GM04504 (cell line): ENCODE measurements around the gene STOX2.
"Not testable (repeated sequence)": the region's sequence is repeated elsewhere in the genome, so short reads cannot be mapped to it uniquely, and the experiment has no call there.

ENCODE experiments used
- DNase-seq: peaks from one replicate; pipeline ENCODE4 v3.0.0-alpha.2; 2012; ENCODE audit warnings: low read depth

STOX2 gene

DNA sequence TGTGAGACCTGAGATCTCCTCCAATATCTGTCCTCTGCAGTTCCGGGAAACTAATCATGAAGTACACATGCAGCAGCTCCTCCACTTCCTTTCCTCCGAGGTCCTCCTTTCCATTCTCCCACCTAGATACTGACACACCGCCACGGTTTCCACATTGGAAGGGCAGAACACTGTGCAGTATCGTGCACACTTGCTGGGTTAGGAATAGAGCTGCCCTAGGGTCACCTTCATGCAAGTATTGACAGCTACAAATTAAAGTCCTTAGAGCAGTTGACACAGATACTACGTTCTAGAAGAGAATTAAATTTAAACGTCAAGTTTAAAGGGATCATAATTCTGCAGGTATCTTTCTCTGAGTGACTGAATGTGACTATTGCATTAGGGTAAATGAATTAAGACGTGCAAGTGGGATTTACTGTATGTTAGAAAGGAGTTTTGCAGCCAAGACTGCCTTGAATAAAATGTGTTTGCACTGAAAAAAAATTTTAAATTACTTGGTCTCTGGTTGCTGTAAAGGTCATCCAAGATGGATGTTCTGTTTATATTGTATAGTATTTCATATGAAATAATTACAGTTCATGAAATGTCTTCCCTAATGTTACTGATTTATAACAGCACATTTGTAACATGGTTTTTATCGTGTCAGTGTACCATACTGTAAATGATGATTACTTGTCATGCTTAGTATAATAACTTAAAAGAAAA, 117.7 kb downstream of the STOX2 start:
- no peak for DNase-seq

DNA sequence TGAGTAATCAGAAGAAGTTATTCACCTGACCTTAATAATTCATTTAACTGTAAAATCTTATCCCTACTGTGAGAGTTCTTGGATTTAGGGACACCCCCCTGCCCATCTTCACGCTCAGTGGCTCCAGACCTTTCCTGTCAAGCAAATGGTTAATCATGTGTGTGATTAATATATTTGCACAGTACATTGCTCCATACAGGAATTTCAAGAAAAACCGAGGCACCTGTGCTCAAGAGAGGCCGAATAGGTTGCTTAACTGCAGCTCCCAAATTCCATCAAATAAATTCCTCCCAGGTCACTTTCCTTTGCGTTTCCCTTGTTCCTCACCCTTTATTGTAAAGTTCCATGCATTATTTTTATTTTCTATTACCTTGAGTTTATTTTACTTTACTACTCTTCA, 119.5 kb downstream of the STOX2 start:
- DNase-seq = no peak

DNA sequence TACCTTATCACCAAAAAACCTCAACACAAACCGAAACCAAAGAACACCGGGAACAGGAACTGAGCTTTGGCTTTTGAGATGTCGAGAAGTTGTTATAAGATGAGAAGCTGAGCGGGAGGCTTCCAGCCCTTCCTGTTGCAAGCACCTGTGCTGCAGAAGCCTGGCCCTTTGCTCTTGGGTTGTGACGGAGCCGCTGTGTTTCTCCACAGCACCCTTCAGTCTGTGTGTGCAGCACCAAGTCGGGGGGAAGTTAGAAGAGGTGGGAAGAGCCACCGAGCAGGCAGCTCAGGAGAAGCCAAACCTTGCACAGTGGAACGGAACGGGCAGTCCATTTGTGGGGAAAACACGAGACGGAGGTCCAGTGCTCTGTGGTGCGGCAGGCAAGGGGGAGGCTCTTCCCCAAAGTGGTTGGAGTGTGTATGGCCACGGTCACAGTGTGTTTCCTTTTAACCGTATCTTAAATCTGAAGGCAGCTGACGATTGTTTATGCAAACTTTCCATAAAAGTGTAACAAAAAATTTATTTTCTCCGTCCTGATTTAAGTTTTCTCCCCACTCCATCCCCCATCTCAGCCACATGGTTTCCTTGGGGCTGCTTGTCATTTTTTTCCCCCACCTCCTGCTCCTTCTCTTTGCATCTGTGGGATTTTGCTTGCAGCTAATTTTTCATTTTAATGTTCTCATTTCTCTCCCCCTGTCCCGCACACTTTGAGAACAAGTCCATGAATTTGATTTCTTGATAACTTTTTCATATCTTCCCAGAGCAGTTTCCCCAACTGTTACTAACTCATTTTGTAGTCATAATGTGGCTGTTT, 123.7 kb downstream of the STOX2 start:
- DNase-seq = no peak

DNA sequence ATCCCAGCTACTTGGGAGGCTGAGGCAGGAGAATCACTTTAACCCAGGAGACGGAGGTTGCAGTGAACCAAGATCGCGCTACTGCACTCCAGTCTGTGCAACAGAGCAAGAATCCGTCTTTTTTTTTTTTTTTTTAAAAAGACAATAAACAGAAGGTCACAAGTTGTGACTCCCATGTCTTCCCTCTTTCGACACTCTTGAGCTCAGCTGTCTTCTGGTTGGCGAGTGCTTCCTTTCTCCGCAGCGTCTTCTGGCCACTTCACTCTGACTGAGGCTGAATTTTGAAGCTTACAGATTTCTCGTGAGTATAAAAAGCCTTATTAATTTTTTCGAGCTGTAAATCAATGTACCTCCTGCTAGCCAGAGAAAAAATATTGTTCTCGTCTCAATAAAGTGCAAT, 124.9 kb downstream of the STOX2 start:
- no peak for DNase-seq

DNA sequence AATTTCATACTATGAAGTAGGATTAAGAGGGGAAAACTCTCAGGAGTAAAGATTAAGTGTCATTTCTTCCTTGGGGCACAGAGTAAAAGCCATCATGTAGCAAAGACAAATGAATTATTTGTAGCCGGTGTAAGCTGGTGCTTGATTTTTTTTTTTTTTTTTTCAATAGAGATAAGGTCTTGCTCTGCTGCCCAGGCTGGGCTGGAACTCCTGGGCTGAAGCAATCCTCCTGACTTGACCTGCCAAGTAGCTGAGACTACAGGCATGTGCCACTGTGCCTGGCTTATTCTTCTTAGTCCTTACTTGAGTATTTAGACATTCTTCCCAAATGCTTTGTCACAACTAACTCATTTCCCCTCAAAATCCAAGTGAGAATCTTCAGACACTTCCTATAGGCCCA, 125.7 kb downstream of the STOX2 start:
- no peak for DNase-seq

DNA sequence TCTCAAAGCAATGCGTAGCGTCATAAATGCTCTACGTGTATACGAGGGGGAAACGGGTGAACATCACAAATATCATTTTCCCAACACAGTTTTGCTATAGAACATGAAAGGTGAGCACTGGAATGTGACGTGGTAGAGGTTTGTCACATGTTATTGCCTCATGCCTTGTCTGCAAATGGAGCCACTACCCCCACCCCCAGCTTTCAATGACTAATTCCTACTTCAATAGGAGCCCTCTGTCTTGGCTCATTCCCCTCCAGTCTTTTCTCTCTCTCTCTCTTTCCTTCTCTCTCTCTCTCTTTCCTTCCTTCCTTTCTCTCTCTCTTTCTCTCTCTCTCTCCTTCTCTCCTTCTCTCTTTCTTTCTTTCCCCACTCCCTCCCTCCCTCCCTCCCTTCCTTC, 127.0 kb downstream of the STOX2 start:
- DNase-seq = no peak

- DNase-seq = no peak
Measured at GRCh38 chr4:184039963-184040383, 134.9 kb downstream of the STOX2 start.

DNA sequence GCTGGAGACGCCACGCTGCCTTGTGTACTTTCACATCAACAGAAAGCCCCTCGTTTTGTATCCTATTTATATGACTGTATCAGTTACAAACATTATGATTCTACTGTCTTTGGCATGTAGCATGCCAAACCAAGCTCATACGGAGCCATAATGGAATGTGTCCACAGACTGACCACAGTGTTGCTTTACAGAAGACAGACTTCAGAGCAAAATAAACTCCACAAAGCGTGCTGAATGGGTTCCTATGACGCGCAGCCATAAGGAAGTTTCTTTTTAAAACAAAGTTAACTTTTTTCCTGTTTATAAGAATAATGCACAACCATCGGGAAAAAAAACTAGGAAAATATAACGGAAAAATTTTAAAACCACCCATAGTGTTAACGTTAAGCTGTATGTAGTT, 136.0 kb downstream of the STOX2 start:
- no peak for DNase-seq

DNA sequence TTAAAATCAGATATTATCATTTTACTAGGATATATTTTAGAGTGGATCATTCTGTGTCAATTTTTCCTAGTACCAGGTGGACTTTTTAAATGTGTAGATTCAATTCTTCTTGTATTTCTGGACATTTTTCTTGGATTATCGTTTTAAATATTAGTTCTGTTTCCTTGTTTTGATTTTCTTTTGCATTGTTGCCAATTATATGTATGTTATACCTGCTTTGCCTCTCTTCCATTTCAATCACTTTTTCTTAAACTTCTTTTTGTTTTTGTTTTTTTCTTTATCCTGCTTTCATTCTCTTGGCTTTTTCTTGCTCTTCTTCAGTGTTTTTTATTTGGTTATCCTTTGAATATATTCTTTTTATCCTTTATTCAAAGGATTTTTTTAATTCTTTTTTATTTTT, 141.0 kb downstream of the STOX2 start:
- no peak for DNase-seq

DNA sequence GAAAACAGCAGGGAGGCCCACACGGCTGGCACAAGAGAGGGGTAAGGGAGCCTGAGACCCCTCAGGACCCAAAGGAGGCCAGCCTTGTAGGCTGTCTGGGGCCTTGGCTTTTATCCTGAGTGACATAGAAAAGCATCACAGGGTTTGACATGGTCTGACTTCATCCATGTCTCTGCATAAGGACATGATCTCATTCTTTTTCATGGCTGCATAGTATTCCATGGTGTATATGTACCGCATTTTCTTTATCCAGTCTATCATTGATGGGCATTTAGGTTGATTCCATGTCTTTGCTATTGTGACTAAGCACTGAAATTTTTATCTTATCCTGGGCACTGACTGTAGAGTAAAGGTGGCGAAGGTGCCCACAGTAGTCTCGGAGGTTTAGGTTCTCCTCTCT, 146.2 kb downstream of the STOX2 start:
- DNase-seq = not testable (repeated sequence)

DNA sequence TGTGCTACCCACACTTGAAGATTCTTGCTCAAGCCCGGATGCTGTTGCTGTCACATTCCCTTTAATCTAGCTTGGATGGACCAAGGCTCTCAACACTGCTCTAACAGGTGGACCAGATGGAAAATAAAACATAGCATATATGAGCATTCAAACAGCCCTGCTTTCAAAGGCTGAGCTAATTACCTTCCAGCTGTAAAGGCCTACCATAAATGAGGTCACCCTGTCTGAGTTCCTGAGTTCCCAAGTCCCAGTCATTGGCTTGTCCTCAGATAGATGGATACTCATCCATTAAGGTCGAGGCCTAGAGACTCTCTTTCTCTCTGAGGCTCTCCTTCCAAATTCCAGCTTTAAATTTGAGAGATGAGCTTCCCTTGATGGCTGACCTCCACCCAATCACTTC, 147.5 kb downstream of the STOX2 start:
- no peak for DNase-seq

DNA sequence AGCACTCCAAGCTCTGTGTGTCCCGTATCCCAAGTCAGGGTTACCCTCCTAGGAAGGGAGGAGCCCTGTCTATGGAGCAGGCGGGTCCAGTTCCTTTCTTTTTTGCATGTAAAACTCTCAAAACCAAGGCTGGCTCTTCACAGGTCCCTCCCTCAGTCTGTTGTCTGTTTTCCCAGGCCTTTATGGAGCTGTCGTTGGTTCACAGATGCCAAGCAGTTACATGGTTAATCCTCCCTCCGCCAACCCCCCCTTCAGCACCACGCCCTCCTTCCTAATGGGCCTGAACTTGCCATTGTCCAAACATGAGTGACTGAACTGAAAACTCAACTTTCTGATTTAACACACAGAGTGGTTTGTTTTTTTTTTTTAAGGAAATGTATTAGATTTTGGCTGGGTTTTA, 148.3 kb downstream of the STOX2 start:
- no peak for DNase-seq

DNA sequence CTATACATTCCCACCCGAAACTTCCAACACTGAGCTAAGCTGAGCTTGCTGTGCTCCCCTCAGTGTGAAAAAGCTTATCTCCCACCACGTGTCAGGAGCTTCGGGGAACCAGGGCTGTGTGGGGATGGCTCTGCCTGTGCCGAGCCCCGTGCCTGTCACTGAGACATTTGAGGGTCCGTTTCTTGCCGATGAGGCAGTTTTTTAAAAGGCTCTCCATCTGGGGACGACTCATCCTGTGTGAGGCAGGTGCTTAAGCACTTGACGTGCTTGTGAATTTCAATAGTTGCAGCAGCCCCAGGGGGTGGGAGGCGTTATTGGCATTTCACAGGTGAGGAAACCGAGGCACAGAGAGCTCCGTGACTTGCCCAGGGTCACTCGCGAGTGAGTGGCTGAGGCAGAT, 151.8 kb downstream of the STOX2 start:
- DNase-seq = no peak

- no peak for DNase-seq
Measured at GRCh38 chr4:184058026-184058425, 152.9 kb downstream of the STOX2 start.

DNA sequence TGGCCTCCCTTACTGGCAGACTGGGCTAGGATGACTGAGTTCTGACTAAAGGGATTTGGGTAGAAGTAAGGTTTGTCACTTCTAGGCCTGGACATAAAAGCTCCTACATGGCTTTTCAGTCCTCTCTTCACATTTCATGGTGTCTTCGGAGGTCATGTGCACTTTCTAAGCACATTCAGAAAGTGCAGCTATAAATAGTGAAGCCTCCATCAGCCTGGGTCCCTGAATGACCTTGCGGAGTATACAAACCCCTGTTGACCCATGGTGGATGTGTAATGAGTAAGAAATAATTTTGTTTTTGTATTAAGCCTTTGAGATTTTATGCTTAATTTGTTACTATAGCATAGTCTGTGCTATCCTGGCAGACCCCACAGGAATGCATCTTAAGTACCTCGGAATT, 154.0 kb downstream of the STOX2 start:
- no peak for DNase-seq

DNA sequence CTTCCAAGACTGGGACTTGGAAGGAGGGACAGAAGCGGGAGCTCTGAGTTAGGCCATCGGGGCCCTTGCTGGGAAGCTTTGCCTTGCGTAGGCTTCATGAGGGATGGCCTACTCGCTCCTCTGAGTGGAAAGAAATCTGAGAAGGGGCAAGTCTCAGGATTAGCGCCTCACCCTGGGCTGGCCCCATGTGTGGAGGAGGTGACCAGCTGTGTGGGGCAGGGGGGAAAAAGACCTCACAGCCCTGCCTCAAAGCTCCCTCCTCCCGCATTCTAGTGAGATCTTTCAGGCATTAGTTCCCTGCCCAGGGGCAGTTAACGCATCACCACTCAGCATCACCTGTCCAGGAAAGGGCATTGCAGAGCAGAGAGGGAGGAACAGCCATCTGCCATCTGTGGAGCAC, 156.5 kb downstream of the STOX2 start:
- DNase-seq = no peak

- DNase-seq = no peak
Measured at GRCh38 chr4:184062769-184063168, 157.7 kb downstream of the STOX2 start.

DNA sequence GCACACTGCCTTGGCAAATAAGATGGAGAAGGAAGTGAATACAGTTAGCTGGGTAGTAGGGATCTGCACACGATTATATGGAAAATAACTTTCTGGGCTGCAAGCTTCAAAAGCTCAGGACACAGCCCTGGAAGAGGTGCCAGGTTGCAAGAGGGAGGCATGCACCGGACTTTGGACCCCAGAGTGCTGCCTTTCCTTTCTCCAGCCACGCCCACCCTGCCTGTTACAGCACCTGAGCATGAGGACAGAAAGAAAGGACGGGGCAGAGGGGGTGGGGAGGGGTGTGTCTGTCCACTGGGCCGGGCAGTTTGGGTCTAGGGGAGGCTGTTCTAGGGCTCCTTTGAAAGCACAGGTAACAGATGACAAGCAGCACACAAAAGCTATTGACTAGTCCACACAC, 159.8 kb downstream of the STOX2 start:
- no peak for DNase-seq

GRCh38 chr4:184066584-184067300, 161.6 kb downstream of the STOX2 start:
- DNase-seq = no peak

GRCh38 chr4:184067931-184068554, 162.9 kb downstream of the STOX2 start:
- DNase-seq = no peak
